IMR-90 (cell line): ENCODE data around the gene TACC2. TPM values are rescaled to one million over a fixed set of nuclear protein-coding genes. Genes with fewer than 3 reads are reported as not detected.
A peak's percentile ranks its signal among the peaks of the same experiment; 100 is the strongest.

Experiments
- ATAC-seq: fragments of 200-7000 bp; cut with Tn5 transposase; 2 replicates; pipeline ENCODE4 v1.9.1; 2020; ENCODE audit warnings: low read depth, mild to moderate bottlenecking, moderate library complexity
- BruUV-seq: library from RNA; stranded (reverse); fragments of 400-500 nt; replicated peaks from 2 replicates; lab custom pipeline; 2021; lab: Mats Ljungman, UMichigan
- CTCF ChIA-PET: fragments of 300-600 bp; formaldehyde crosslinking; extraction: SDS; loops from one replicate; lab custom pipeline; 2021; ENCODE audit warnings: antibody characterized with exemption; lab: Yijun Ruan, JAX
- POLR2A ChIA-PET: fragments of 300-600 bp; sonication (Branson Sonifier 250); formaldehyde crosslinking; loops from one replicate; lab custom pipeline; 2022; ENCODE audit warnings: antibody characterized with exemption; ENCODE audit not compliant: unreplicated experiment; lab: Charles Lee
- DNase-seq: peaks from one replicate; pipeline ENCODE4 v3.0.0; 2013
- H2AFZ ChIP-seq: replicated peaks from 2 replicates; pipeline ENCODE3; 2013; ENCODE audit warnings: low read length, mild to moderate bottlenecking; ENCODE audit not compliant: poor library complexity
- H2AK5ac ChIP-seq: 2 replicates; pipeline ENCODE4 v1.6.1; 2013; ENCODE audit warnings: low read depth, low read length, inconsistent platforms
- H2AK9ac ChIP-seq: replicated peaks from 2 replicates; pipeline ENCODE3; 2013; ENCODE audit warnings: mild to moderate bottlenecking, low read depth, low read length, moderate library complexity; ENCODE audit not compliant: poor library complexity
- H2BK120ac ChIP-seq: 2 replicates; pipeline ENCODE4 v1.6.1; 2013; ENCODE audit warnings: low read depth, low read length, inconsistent platforms
- H2BK15ac ChIP-seq: 3 replicates; pipeline ENCODE4 v1.6.1; 2013; ENCODE audit warnings: low read depth, low read length, inconsistent platforms
- H2BK20ac ChIP-seq: 2 replicates; pipeline ENCODE4 v1.6.1; 2013; ENCODE audit warnings: low read depth, mild to moderate bottlenecking, inconsistent platforms, low read length, moderate library complexity
- H2BK5ac ChIP-seq: 2 replicates; pipeline ENCODE4 v1.6.1; 2013; ENCODE audit warnings: mild to moderate bottlenecking, low read depth, low read length, inconsistent platforms; ENCODE audit not compliant: poor library complexity, severe bottlenecking
- H3K14ac ChIP-seq: replicated peaks from 2 replicates; pipeline ENCODE4 v1.6.1; 2013; ENCODE audit warnings: low read depth, low read length, inconsistent platforms
- H3K18ac ChIP-seq: 2 replicates; pipeline ENCODE4 v1.6.1; 2013; ENCODE audit warnings: low read depth, low read length, control low read depth
- H3K23ac ChIP-seq: 2 replicates; pipeline ENCODE4 v1.6.1; 2013; ENCODE audit warnings: low read depth, low read length, inconsistent platforms
- H3K27ac ChIP-seq: 2 replicates; pipeline ENCODE4 v1.5.1; 2013; ENCODE audit warnings: mild to moderate bottlenecking, control low read depth, low read length; ENCODE audit not compliant: insufficient read depth
- H3K27me3 ChIP-seq: 2 replicates; pipeline ENCODE4 v1.6.1; 2013; ENCODE audit warnings: low read length; ENCODE audit not compliant: control insufficient read depth, insufficient read depth
- H3K36me3 ChIP-seq: 2 replicates; pipeline ENCODE4 v1.6.1; 2013; ENCODE audit warnings: low read length, mixed read lengths; ENCODE audit not compliant: control insufficient read depth, insufficient read depth
- H3K4ac ChIP-seq: 2 replicates; pipeline ENCODE4 v1.6.1; 2013; ENCODE audit warnings: low read depth, low read length, inconsistent platforms
- H3K4me1 ChIP-seq: 2 replicates; pipeline ENCODE4 v1.6.1; 2013; ENCODE audit warnings: low read length, mixed read lengths; ENCODE audit not compliant: control insufficient read depth, insufficient read depth
- H3K4me2 ChIP-seq: 2 replicates; pipeline ENCODE4 v1.6.1; 2013; ENCODE audit warnings: low read depth, mild to moderate bottlenecking, control low read depth, low read length, moderate library complexity
- H3K4me3 ChIP-seq: 2 replicates; pipeline ENCODE4 v1.5.1; 2013; ENCODE audit warnings: low read depth, mild to moderate bottlenecking, control low read depth, low read length, moderate library complexity; ENCODE audit not compliant: insufficient read depth
- H3K56ac ChIP-seq: 2 replicates; pipeline ENCODE4 v1.6.1; 2013; ENCODE audit warnings: low read length, inconsistent platforms; ENCODE audit not compliant: insufficient read depth; ENCODE audit errors: extremely low read depth
- H3K79me1 ChIP-seq, 2 experiments: 2 replicates each; pipeline ENCODE4 v1.6.1; 2013; ENCODE audit warnings: low read length in 2 of 2, inconsistent platforms in 1 of 2, low read depth in 1 of 2
- H3K9ac ChIP-seq: 2 replicates; pipeline ENCODE4 v1.6.1; 2013; ENCODE audit warnings: low read depth, low read length, control low read depth
- H3K9me1 ChIP-seq: 2 replicates; pipeline ENCODE4 v1.6.1; 2013; ENCODE audit warnings: low read length, inconsistent platforms; ENCODE audit not compliant: insufficient read depth
- H3K9me3 ChIP-seq: 2 replicates; pipeline ENCODE4 v1.6.1; 2013; ENCODE audit warnings: low read length; ENCODE audit not compliant: control insufficient read depth, insufficient read depth
- H4K20me1 ChIP-seq: 2 replicates; pipeline ENCODE4 v1.6.1; 2013; ENCODE audit warnings: low read length, inconsistent platforms; ENCODE audit not compliant: insufficient read depth
- H4K5ac ChIP-seq: 2 replicates; pipeline ENCODE4 v1.6.1; 2013; ENCODE audit warnings: mild to moderate bottlenecking, low read depth, low read length, control low read depth
- H4K8ac ChIP-seq, 2 experiments: 2 replicates each; pipeline ENCODE4 v1.6.1; 2013; ENCODE audit warnings: low read depth in 2 of 2, low read length in 2 of 2, control low read depth in 1 of 2, inconsistent platforms in 1 of 2
- H4K91ac ChIP-seq: 2 replicates; pipeline ENCODE4 v1.6.1; 2013; ENCODE audit warnings: low read depth, low read length, inconsistent platforms; ENCODE audit not compliant: insufficient read depth
- CEBPB ChIP-seq: IDR thresholded peaks from 2 replicates; pipeline ENCODE4 v1.6.1; 2012; ENCODE audit warnings: low read depth, low read length, improper control_type of control experiment
- ELK1 ChIP-seq: fragments of 150-350 bp; IDR thresholded peaks from 2 replicates; pipeline ENCODE4 v1.6.1; 2016; ENCODE audit warnings: low read depth, mild to moderate bottlenecking, low read length, moderate library complexity, borderline replicate concordance
- MAZ ChIP-seq: IDR thresholded peaks from 2 replicates; pipeline ENCODE4 v1.6.1; 2012; ENCODE audit warnings: low read depth, mild to moderate bottlenecking, low read length, improper control_type of control experiment, moderate library complexity, borderline replicate concordance
- MXI1 ChIP-seq: IDR thresholded peaks from 2 replicates; pipeline ENCODE4 v1.6.1; 2012; ENCODE audit warnings: low read depth, mild to moderate bottlenecking, low read length, moderate library complexity, borderline replicate concordance
- POLR2A ChIP-seq: IDR thresholded peaks from 2 replicates; pipeline ENCODE4 v1.6.1; 2012; ENCODE audit warnings: mild to moderate bottlenecking, low read depth, low read length
- RAD21 ChIP-seq: IDR thresholded peaks from 2 replicates; pipeline ENCODE4 v1.6.1; 2012; ENCODE audit warnings: low read length, improper control_type of control experiment
- RFX5 ChIP-seq: IDR thresholded peaks from 2 replicates; pipeline ENCODE4 v1.8.0; 2012; ENCODE audit warnings: low read depth, mild to moderate bottlenecking, low read length, moderate library complexity
- SMC3 ChIP-seq: fragments of 150-350 bp; IDR thresholded peaks from 2 replicates; pipeline ENCODE4 v1.6.1; 2016; ENCODE audit warnings: low read depth, mild to moderate bottlenecking, antibody characterized with exemption, low read length, moderate library complexity
- USF2 ChIP-seq: fragments of 150-350 bp; IDR thresholded peaks from 2 replicates; pipeline ENCODE4 v1.6.1; 2017; ENCODE audit warnings: mild to moderate bottlenecking, antibody characterized with exemption, low read length, low read depth
- WGBS, 2 experiments: methylation state at CpG; one replicate each; pipeline versions ENCODE4 v1.1.5 to v1.1.7; 2013; ENCODE audit warnings: missing lambda C conversion rate in 2 of 2; ENCODE audit not compliant: insufficient read length in 1 of 2; ENCODE audit errors: extremely low coverage in 2 of 2; 5-methylcytosine and 5-hydroxymethylcytosine counted together
- dilution Hi-C: fragments of 300-500 bp; cut with HindIII; formaldehyde crosslinking; loops from one replicate; pipeline ENCODE4 v1.14.3; 2018; ENCODE audit warnings: low sequenced_read_pairs; ENCODE audit not compliant: unreplicated experiment
- in situ Hi-C: fragments of 300-500 bp; cut with MboI; formaldehyde crosslinking; loops from 3 replicates; pipeline ENCODE4 v1.14.3; 2019; ENCODE audit warnings: low sequenced_read_pairs, inconsistent platforms, mixed read lengths
- intact Hi-C: fragments of 100-400 bp; cut with micrococcal nuclease; formaldehyde crosslinking; loops from 2 replicates; pipeline ENCODE4 v1.10.0; 2022
- polyA plus RNA-seq, 3 experiments: library from polyadenylated mRNA; depleted of rRNA; stranded (reverse); fragments of >200 nt; gene quantifications; 2 replicates each; pipeline ENCODE4 v1.2.3, GENCODE V29; 2012; ENCODE audit warnings: low replicate concordance in 1 of 3
- total RNA-seq: library from RNA; depleted of rRNA; stranded (reverse); fragments of >200 nt; gene quantifications from 2 replicates; pipeline ENCODE4 v1.2.3, GENCODE V29; 2012

Gene TACC2
- total and polyA plus RNA-seq, 2 of the 4 experiments (the other 2 are of a cell fraction), result 2.9 to 15.4 TPM

- no peak for TF ChIP-seq RAD21
Measured at GRCh38 chr10:122139627-122140170, 150.7 kb downstream of the TACC2 start (continued).

DNA sequence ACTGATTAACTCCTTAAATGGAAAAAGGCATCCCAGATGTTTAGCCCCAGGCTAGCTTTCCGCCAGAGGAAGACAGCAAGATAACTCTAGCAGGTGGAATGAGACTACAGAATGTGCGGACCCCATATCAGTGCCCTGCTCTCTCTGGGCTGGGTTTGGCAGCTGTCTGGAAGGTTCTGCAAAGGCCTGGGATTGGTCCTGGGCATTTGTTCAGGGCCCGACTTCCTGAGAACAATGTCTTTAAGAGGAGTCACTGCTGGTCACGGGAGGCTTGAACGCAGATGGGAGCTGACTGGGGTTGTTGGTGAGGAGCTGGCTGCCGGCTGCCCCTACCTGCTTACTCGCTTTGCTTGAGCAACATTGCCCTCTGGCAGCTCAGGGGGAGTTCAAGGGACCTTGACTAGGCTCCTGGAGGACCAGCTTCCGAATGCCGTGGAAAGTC lies 151.5 kb downstream of the TACC2 start:
- CTCF ChIA-PET, result interaction anchor here (2.0 to 2.4 kb wide), 2 partner anchors 89 to 127 kb away, joined by 6 to 8 read pairs; no protein-coding TSS in a partner anchor
- no peak overlapping the region for H3K4me2 ChIP-seq
- ATAC-seq (peak; percentile 4; the same call in 1 of the 2 replicates), DNase-seq (peak; percentile 66)
- H4K8ac ChIP-seq, result peak overlapping the region; percentile 57 to 64; a peak in 2 of 4 replicates
- H3K56ac ChIP-seq, result 0 out of 2 replicates have a peak overlapping the region, but pooled peaks have one; percentile 24
- no peaks in the 10 kb centered on the region for H3K36me3 ChIP-seq
- no peak overlapping the region for H3K4me3 ChIP-seq
- H3K14ac ChIP-seq, result peak overlapping the region; percentile 39
- H3K23ac ChIP-seq, result peak overlapping the region; percentile 14; the same call in 1 of the 2 replicates
- no peaks in the 10 kb centered on the region for H3K27me3 ChIP-seq
- H3K79me1 ChIP-seq, result peaks cover 3 to 68% of the 10 kb centered on the region in 2 experiments
- intact Hi-C loops, result loop anchor here (2.0 to 5.0 kb wide), 3 partner anchors 28 to 297 kb away; no protein-coding TSS in a partner anchor
- peak overlapping the region; percentile 52 for H2AFZ ChIP-seq
- peak overlapping the region; percentile 18; the same call in 1 of the 2 replicates for H3K27ac ChIP-seq
- 80% methylated on average over 1 of the region's 9 CpGs; no CpG with 5 or more reads in 1 of the 2 experiments for WGBS, 2 experiments
- H3K18ac ChIP-seq, result 0 out of 2 replicates have a peak overlapping the region, but pooled peaks have one; percentile 0
- dilution Hi-C loops, result no loop called here
- H3K4ac ChIP-seq, result peak overlapping the region; percentile 80
- H2BK15ac ChIP-seq, result peak overlapping the region; percentile 47; the same call in 2 of the 3 replicates
- POLR2A ChIA-PET, result no interaction called here
- BruUV-seq, result no TSS peak
- peak overlapping the region; percentile 48; the same call in 1 of the 2 replicates for H4K91ac ChIP-seq
- no peak for TF ChIP-seq USF2
- TF ChIP-seq POLR2A, result no peak
- peak; percentile 42; the same call in 1 of the 2 replicates for TF ChIP-seq CEBPB
- no peak for TF ChIP-seq SMC3
- TF ChIP-seq MAZ, result no peak
- no peak for TF ChIP-seq ELK1
- no peak for TF ChIP-seq RFX5
- no peak for TF ChIP-seq MXI1
- no peak overlapping the region for H4K5ac ChIP-seq
- peak overlapping the region; percentile 9 for H2BK5ac ChIP-seq
- H3K4me1 ChIP-seq, result peaks cover 25% of the 10 kb centered on the region
- peaks cover 23% of the 10 kb centered on the region for H4K20me1 ChIP-seq
- H2BK20ac ChIP-seq, result peak overlapping the region; percentile 86
- H3K9me3 ChIP-seq, result no peaks in the 10 kb centered on the region
- peak overlapping the region; percentile 77 for H2AK9ac ChIP-seq
- H3K9ac ChIP-seq, result no peak overlapping the region
- in situ Hi-C loops, result loop anchor here (25.0 kb wide), 1 partner anchor 1022 kb away; the partner anchor contains the start of gene BUB3
- peak overlapping the region; percentile 79 for H2AK5ac ChIP-seq
- H2BK120ac ChIP-seq, result peak overlapping the region; percentile 87
- H3K9me1 ChIP-seq, result peaks cover 25% of the 10 kb centered on the region
